ENCODE measurements around the gene ANKRD55.
"Not testable (repeated sequence)": the region's sequence is repeated elsewhere in the genome, so short reads cannot be mapped to it uniquely, and the experiment has no call there.

GRCh38 chr5:56221601-56222000, 11.5 kb downstream of the ANKRD55 start:
- TF ChIP-seq CTCF, POLR2A (IDR thresholded peaks at IDR 0.05): not testable (repeated sequence)
